Measurements from ENCODE around the gene MACF1. TPM values are rescaled to one million over a fixed set of nuclear protein-coding genes. Genes with fewer than 3 reads are reported as not detected.

Gene MACF1
- total RNA-seq, 2 donors from 2014 or later = 154 to 355 TPM

DNA sequence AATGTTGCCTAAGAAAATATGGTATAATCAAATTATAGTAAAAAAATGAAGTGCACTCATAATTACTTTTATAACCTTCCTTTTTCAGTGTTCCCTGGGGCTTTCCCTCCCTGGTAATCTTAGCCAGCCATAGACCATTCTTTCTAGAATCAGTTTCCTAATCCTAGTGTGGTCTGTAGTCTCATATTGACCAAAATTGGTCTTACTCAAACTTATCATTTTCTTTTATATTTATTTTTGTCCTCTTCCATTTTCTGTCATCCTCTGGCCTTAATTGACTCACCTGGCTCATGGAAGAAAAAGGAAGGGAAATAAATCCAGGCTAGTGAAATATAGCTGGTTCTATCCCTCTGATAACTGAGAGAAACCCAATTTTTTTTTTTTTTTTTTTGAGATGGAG lies 216.0 kb downstream of the MACF1 start:
- Histone ChIP-seq H3K4me3 (no peak overlapping the region), H3K27ac (no peak overlapping the region), H3K36me3 (no peaks in the 10 kb centered on the region), H3K9me3 (no peaks in the 10 kb centered on the region), H3K4me1 (replicated peaks) (no peaks in the 10 kb centered on the region), H3K27me3 (replicated peaks; ENCODE audit: insufficient read depth) (no peaks in the 10 kb centered on the region)
- TF ChIP-seq POLR2AphosphoS5 (IDR thresholded peaks at IDR 0.05) (no peak), POLR2A (IDR thresholded peaks at IDR 0.05) (no peak)
- TF ChIP-seq, protein P1, sequence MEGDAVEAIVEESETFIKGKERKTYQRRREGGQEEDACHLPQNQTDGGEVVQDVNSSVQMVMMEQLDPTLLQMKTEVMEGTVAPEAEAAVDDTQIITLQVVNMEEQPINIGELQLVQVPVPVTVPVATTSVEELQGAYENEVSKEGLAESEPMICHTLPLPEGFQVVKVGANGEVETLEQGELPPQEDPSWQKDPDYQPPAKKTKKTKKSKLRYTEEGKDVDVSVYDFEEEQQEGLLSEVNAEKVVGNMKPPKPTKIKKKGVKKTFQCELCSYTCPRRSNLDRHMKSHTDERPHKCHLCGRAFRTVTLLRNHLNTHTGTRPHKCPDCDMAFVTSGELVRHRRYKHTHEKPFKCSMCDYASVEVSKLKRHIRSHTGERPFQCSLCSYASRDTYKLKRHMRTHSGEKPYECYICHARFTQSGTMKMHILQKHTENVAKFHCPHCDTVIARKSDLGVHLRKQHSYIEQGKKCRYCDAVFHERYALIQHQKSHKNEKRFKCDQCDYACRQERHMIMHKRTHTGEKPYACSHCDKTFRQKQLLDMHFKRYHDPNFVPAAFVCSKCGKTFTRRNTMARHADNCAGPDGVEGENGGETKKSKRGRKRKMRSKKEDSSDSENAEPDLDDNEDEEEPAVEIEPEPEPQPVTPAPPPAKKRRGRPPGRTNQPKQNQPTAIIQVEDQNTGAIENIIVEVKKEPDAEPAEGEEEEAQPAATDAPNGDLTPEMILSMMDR (IDR thresholded peaks at IDR 0.05) = no peak
- no peak for DNase-seq (ENCODE audit: low spot score)
- intact Hi-C loops (cut with DNase I) = no loop called here

DNA sequence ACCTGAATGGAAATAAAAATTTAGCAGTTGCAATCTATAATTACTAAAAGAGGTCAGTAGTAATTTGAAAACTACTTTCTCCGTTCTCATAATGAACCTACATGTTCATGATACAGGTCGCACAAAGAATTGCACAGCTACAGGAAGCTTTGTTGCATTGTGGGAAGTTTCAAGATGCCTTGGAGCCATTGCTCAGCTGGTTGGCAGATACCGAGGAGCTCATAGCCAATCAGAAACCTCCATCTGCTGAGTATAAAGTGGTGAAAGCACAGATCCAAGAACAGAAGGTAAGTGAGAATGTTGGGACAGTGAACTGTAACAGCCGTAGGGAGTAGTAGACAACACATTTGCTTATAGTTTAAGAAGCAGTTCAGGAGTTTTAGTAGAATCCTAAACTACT lies 218.1 kb downstream of the MACF1 start:
- no peaks in the 10 kb centered on the region for H3K9me3 ChIP-seq
- H3K4me1 ChIP-seq (replicated peaks) = no peaks in the 10 kb centered on the region
- H3K36me3 ChIP-seq = no peaks in the 10 kb centered on the region
- WGBS = 93% methylated on average over 4 of the region's 4 CpGs
- DNase-seq (ENCODE audit: low spot score) = no peak
- intact Hi-C loops (cut with DNase I) = no loop called here
- H3K27ac ChIP-seq = no peak overlapping the region
- H3K4me3 ChIP-seq = no peak overlapping the region
- no peaks in the 10 kb centered on the region for H3K27me3 ChIP-seq (replicated peaks; ENCODE audit: insufficient read depth)
- TF ChIP-seq POLR2AphosphoS5 (IDR thresholded peaks at IDR 0.05) (no peak), POLR2A (IDR thresholded peaks at IDR 0.05) (no peak)
- TF ChIP-seq, protein P1 (IDR thresholded peaks at IDR 0.05) = no peak

DNA sequence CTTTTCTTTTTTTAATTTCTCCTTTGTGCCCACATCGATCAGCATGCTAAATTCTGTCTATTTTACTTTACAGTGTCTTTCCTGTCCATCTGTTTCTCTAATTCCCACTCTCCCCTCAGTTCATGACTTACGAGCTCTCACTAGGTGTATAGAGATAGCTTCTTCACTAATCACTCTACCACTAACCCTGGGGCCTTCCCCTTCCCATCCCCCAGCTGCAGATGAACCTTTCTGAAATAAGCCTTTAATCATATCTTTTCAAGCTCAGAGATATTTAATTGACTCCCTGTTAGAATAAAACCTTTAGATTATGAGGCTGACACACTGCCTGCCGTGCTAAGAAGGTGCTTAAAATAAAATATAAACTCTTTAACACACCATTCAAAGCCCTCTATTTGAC lies 220.7 kb downstream of the MACF1 start:
- WGBS = 90% methylated on average over 3 of the region's 3 CpGs
- Histone ChIP-seq H3K27me3 (replicated peaks; ENCODE audit: insufficient read depth) (no peaks in the 10 kb centered on the region), H3K9me3 (no peaks in the 10 kb centered on the region), H3K4me3 (no peak overlapping the region), H3K36me3 (no peaks in the 10 kb centered on the region), H3K4me1 (replicated peaks) (no peaks in the 10 kb centered on the region), H3K27ac (no peak overlapping the region)
- TF ChIP-seq POLR2A (IDR thresholded peaks at IDR 0.05) (no peak), POLR2AphosphoS5 (IDR thresholded peaks at IDR 0.05) (no peak)
- TF ChIP-seq, protein P1 (IDR thresholded peaks at IDR 0.05) = no peak
- intact Hi-C loops (cut with DNase I) = no loop called here
- DNase-seq (ENCODE audit: low spot score) = no peak

DNA sequence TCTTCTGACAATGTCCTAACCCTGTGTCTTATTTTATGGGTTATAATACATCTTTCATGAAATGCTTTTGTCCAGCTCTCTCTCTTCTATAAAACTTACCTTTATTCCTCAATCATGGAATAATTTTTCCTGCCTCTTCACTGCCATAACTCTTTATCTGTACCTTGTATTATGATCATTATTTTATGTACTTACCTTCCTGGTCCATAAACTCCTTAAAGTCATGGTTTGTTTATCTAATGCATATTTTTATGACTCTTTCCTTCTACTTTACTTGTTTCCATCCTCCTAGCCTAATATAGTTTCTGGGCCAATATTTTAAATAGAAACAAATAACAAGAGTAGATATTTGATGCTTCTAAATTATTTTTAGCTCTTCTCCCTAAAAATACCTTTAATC lies 221.1 kb downstream of the MACF1 start:
- Histone ChIP-seq H3K36me3 (no peaks in the 10 kb centered on the region), H3K27ac (no peak overlapping the region)
- TF ChIP-seq POLR2AphosphoS5 (IDR thresholded peaks at IDR 0.05) (no peak), POLR2A (IDR thresholded peaks at IDR 0.05) (no peak)
- TF ChIP-seq, protein P1 (IDR thresholded peaks at IDR 0.05) = no peak

DNA sequence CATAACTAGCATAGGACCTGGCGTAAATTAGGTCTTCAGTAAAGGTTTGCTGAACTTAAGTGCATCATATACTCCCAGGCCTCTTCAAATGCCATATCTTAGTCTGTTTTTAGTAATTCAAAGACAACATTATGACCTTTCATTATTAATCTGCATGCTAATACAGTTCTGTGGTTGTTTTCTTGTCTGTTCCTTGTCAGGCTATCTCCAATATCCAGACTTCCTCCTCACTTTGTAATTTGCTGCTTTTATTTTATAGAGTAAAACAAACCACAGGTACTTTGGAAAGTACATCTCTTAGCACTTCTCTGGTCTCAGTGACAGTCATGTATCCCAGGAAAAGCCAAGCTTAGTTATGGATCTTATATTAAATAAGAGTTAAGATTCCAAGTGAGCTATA lies 221.9 kb downstream of the MACF1 start:
- Histone ChIP-seq H3K4me1 (replicated peaks) (no peaks in the 10 kb centered on the region), H3K27ac (no peak overlapping the region), H3K27me3 (replicated peaks; ENCODE audit: insufficient read depth) (no peaks in the 10 kb centered on the region), H3K36me3 (no peaks in the 10 kb centered on the region), H3K9me3 (no peaks in the 10 kb centered on the region), H3K4me3 (no peak overlapping the region)
- no peak for DNase-seq (ENCODE audit: low spot score)
- WGBS = 100% methylated on average over 1 of the region's 1 CpG
- TF ChIP-seq, protein P1 (IDR thresholded peaks at IDR 0.05) = no peak
- TF ChIP-seq POLR2AphosphoS5 (IDR thresholded peaks at IDR 0.05) (no peak), POLR2A (IDR thresholded peaks at IDR 0.05) (no peak)
- intact Hi-C loops (cut with DNase I) = no loop called here

More for the DNA sequence above, 221.1 kb downstream of the MACF1 start:
- no peaks in the 10 kb centered on the region for H3K27me3 ChIP-seq (replicated peaks; ENCODE audit: insufficient read depth)
- no peak for DNase-seq (ENCODE audit: low spot score)
- no peaks in the 10 kb centered on the region for H3K9me3 ChIP-seq
- no peak overlapping the region for H3K4me3 ChIP-seq
- intact Hi-C loops (cut with DNase I) = no loop called here
- no peaks in the 10 kb centered on the region for H3K4me1 ChIP-seq (replicated peaks)

Measured in prostate gland (tissue), 2 donors.